Smooth muscle cell of the brain vasculature (primary cell): ENCODE results near the gene STARD7.

Experiments
- DNase-seq: peaks from one replicate; pipeline ENCODE4 v3.0.0-alpha.2; 2012; ENCODE audit warnings: low read depth, low spot score

The STARD7 gene

DNA sequence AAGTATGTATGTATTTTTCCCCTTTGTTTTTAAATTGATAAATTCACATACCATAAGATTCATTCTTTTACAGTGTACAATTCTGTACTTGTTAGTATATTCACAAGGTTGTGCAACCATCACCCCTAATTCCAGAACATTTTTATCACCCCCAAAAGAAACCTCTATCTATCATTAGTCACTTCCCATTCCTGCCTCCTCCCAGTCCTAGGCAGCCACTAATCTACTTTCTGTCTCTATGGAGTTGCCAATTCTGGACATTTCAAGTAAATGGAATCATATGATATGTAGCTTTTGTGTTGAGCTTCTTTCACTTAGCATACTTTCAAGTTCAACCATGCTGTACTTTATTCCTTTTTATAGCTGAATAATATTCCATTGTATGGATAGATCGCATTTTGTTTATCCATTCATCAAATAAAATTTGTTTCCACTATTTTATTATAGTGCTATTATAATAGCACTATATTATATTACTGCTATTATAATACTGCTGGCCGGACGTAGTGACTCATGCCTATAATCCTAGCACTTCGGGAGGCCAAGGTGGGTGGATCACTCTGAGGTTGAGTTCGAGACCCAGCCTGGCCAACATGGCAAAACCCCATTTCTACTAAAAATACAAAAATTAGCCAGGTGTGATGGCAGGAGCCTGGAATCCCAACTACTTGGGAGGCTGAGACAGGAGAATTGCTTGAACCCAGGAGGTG, 10.9 kb downstream of the STARD7 start:
- DNase-seq: no peak

DNA sequence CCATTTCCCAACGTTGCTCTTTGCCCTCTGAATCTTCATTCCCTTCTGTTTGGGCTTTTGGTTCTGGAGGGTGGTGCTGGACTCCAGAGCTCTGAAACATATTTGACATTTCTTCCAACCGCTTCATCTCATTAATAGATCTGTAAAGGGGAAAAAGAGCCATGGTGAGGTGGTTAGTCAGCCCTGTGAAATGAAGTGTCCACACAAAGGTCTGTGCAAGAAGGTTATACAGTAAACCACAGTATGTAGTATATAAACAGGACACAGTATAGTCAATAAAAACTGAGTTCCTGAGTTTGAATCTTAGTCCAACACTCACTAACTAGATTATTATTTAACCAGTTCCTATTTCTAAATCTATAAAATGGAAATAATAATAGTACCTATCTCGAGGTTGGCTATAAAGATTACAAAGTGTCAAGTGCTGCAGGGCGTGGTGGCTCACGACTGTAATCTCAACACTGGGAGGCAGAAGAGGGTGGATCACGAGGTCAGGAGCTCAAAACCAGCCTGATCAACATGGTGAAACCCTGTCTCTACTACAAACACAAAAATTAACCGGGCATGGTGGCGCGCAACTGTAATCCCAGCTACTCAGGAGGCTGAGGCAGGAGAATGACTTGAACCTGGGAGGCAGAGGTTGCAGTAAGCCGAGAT, 13.1 kb downstream of the STARD7 start:
- DNase-seq: no peak

DNA sequence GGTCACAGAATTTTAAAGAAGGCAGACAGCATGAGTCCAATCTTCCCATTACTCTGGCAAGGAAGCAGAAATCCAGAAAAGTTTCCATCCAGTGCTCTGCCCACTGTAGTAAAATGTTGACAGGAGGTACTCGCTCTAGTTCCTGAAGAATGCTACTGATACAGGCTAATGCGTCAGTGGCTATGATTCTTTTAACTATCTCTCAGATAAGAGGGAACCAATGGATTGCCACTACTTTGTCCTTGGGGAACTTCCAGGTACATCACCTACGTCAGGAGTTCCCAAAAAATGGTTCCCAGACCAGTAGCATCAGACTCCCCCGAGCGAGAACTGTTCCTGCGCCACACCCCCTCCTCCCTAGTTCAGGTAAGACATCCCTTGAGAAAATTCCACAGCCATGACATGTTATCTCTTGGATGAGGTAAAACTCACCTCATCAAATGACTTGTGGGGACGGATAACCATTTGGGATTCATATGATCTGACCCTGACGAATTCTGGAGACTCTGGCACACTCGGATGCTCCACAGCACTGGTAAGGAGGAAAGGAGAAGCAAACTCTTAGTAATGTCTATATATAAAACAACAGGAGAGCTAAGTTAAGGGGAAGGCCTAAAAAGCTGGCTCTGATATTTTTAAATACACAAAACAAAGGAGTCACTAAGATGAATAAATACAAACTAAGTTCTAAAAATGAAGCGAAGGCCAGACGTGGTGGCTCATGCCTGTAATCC, 16.5 kb downstream of the STARD7 start:
- no peak for DNase-seq

DNA sequence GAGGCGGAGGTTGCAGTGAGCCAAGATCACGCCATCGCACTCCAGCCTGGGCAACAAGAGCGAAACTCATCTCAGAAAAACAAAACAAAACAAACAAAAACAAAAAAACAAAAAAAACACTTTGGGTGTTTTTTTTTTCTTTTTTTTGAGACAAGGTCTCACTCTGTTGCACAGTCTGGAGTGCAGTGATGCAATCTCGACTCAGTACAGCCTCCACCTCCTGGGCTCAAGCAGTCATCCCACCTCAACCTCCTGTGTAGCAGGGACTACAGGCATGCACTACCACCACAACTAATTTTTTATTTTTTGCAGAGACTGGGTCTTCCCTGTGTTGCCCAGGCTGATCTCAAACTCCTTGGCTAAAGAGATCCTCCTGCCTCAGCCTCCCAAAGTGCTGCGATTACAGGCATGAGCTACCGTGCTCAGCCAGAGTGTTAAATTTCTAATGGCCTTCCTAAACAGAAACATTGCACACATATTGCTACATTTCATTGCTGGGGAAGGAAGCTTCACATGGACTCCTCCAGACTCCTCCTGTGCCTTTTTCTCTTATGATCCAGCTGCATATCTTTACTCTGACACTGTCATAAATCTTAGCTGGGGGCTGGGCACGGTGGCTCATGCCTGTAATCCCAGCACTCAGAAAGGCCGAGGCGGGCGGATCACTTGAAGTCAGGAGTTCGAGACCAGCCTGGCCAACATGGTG, 19.7 kb downstream of the STARD7 start:
- no peak for DNase-seq

DNA sequence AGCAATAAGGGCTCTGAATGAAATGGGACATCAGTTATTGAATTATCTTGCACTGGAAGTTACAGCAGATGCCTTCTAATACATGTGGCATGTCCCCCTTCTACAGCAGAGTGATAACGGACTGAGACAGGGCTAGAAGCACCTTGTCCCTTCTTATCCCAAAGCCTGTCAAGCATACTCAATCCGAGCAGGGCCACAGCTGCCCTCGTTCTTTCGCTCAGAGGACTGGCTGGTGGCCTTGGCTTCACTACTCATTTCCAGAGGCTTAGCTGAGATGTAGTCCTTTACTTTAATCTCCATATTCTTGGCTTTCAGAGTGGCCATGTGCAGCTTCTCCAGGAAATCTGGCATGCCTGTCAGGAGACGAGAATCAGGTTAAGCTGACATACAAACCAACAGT, 22.1 kb downstream of the STARD7 start:
- no peak for DNase-seq

DNA sequence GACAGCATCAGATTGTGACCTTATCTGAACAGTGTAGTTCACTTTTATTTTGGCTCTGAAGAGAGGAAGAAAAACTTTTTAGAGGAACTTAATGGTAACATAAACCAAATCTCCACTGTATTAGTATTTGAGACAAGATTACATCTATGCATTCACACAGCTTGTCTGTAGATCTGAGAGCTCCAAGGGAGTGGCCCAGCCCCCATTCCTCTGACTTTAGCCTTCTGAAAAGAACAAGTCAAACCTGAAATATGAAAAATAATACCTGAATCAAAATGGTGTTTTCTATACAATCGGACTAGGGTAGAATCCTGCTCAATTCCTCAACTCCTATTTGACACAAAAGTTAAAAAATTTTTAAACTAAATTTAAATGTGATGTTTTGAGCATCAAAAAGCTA, 23.1 kb downstream of the STARD7 start:
- DNase-seq: no peak

DNA sequence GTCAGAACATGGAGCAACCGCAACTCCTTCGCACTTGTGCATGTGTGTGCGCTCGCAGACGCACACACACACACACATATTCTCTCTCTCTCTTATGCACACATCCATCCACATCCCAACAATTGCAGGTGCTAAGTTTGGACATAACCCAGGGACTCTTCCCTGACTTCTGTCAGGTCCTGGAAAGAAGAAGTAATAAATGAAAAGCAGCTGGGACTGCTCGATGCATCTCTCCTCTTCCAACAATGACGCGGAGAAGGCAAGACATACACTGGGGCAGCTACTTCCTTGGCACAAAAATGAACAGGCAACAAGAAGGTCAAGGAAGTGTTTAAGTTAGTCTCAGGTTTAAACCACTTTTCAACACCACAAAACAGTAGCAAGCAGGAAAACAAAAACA, 23.6 kb downstream of the STARD7 start:
- no peak for DNase-seq

DNA sequence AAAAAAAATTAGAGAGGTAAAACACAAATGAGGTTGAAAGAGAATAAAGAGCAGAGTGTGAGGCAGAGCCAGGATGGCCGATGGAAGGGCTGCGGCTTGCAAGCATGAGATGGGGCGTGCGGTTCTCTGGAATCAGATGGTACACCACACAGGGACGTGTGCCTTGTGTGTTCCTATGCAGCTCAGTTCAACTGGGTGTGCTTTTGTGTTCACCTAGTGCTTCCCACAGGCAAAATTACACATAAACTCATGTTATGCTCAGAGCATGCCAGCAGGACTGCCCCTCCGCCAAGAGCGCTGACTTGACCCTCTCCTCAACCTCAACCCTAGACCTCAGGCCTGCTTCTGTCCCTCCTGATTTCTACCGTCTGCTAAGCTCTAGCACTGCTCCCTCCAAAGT, 24.4 kb downstream of the STARD7 start:
- DNase-seq: no peak

DNA sequence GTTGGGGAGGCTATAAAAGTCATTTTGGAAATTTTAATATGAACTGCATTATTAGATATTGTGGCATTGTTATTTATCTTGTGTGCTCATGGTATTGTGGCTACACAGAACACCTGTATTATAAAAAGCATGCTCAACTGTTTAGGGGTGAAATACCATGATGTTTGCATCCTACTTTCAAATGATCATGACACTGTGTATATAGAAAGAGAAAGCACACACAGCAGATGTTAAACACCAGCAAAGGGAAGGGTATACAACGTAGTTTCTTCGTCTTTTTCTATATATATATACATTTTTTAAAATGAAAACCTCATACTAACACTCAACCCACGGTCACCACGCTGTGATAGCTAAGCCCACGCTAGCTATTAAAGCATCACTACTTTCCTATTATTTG, 27.1 kb downstream of the STARD7 start:
- no peak for DNase-seq

DNA sequence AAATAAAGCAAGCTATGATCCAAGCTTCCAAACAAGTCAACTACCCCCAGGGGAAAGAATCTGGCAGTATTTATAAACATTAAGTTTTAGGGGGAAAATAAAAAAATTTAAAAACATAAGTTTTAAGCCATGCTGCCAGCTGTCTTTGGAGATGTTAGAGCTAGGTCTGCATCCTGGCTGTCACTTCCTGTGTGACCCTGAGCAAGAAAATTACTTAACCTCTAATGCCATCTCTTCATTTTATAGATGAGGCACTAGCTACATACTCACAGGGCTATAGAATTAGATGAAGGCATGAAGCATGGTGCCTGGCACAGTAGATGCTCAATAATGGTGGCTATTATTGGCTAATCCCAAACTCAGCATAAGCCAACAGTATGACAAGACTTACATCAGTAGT, 28.1 kb downstream of the STARD7 start:
- DNase-seq: no peak

DNA sequence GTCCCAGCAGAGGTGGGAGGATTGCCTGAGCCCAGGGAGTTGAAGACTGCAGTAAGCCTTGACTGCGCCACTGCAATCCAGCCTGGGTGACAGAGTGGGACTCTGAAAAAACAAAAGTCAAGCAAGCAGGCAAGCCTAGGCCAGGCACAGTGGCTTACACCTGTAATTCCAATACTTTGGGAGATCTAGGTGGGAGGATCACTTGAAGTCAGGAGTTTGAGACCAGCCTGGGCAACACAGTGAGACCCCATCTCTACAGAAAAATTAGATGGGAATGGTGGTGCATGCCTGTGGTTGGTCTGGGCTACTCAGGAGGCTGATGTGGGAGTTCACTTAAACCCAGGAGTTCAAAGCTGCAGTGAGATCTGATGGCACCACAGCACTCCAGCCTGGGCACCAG, 28.6 kb downstream of the STARD7 start:
- DNase-seq: no peak

DNA sequence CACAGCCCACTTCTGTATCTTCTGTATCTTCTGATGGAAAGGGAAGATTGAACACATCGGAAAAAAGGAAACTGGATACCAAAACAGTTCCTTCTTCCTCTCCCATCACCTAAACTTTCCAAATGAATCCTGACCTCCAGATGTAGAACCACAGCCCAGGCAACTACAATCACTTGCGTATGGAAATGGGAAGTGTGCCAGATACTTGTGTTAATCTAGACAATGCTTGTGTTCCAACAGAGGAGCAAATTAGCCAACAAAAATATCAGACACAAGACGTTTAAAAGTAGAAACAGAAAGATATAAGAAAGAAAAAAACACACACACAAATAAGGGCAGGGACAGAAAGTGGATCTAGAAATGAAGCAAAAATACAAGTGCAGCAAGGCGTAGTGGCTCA, 32.0 kb downstream of the STARD7 start:
- DNase-seq: no peak

DNA sequence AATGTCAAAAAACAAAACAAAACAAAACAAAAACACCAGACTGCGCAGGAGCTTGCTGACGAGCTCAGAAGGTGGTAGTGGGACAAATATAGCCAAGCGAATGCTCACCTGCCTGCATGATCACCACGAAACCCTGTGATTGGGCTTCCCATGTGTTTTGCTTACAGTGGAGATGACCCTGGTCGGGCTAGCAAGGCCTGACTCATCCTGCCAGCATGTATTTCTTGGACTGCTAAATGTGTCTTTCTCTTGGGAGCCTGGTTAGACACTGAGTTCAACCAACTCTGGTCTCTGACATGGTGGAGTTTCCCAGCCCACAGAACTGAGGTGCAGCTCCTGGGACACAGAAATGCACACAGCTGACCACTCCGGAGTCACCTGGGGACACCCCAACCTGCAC, 32.7 kb downstream of the STARD7 start:
- peak; percentile 62 for DNase-seq

DNA sequence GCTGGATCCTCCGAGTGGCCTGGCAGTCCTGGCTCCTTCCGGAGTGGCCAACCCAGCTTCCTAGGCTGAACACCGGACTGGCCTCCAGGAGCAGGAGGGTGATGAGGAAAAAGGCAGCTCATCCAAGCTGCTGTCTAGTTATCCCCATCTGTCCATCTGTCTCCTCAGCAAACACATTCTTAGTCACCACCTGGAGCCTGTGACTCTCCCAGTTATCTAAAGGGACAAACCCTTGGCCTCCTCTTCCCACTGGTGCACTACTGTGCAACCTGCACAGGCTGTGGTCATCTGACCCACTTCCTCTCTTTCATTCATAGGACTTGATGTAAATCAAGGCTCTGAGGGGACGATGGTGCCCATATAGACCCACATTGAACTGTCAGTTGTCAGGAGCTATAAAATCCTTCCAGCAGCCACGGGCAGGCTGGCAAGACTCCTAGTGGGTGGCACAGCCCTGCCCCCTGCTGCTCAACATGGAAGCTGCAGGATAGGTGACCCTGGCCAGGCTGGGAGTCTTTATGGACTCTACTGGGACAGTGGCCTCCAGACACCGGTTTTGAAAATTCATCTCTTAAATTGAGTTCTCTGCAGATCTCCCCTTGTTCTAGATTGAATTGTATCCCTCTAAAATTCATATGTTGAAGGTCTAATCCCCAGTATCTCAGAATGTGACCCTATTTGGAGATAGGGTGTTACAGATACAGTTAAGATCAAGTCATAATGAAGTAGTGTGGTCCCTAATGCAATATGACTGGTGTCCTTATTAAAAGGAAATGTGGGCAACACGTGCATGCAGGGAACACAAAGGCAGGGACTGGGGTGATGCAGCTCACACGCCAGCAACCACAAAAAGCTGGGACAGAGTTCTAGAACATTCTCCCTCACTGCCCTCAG, 34.1 kb downstream of the STARD7 start:
- DNase-seq: peak; percentile 29

DNA sequence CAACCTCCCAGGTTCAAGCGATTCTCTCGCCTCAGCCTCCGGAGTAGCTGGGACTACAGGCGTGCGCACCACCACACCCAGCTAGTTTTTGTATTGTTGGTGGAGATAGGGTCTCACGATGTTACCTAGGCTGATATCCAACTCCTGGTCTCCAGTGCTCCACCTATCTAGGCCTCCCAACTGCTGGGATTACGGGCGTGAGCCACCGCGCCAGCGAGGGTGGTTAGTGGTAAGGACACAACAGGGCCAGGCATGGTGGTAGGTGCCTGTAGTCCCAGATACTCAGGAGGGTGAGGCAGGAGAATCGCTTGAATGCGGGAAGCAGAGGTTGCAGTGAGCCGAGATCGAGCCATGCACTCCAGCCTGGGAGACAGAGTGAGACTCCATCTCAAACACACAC, 36.8 kb downstream of the STARD7 start:
- no peak for DNase-seq

DNA sequence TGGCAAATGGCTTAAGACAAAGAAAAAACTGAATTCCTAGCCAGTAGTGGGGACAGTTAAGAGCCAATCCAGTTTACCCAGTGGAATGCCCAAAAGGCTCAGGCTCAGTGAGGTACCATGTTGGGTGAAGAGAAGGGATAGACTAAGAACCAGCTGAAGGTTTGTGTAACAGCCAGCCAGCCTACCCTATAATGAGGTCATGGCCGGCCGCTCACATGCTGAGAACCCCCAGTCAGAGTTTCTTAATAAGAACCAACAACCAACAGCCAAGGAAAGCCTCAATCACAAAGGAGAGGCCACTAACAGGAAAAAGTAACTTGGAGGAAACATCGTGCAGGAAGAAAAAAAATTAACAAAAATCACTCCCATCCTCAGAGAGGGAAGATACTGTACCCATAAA, 38.0 kb downstream of the STARD7 start:
- DNase-seq: no peak

DNA sequence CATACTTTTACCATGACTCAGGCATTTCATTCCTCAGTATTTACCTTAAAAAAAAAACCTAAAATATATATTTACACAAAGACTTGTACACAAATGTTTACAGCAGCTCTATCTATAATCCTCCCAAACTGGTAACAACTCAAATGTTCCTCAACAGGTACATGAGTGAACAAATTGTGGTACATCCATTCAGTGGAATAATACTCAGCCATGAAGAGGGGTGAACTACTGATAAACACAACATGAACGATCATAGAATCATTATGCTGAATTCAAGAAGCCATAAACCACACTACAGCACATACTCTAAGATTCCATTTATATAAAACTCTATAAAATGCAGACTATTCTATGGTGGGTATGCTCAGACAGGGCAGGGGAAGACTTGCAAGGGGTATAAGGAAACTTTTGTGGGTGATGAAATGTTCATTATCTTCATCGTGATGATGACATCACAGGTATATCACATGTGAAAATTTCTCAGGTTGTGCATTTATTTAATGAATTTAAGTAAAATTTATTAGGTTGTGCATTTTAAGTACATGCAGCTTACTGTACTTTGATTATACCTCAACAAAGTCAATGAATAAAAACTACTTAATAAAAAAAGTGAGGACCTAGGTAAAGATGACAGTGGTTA, 38.6 kb downstream of the STARD7 start:
- no peak for DNase-seq

DNA sequence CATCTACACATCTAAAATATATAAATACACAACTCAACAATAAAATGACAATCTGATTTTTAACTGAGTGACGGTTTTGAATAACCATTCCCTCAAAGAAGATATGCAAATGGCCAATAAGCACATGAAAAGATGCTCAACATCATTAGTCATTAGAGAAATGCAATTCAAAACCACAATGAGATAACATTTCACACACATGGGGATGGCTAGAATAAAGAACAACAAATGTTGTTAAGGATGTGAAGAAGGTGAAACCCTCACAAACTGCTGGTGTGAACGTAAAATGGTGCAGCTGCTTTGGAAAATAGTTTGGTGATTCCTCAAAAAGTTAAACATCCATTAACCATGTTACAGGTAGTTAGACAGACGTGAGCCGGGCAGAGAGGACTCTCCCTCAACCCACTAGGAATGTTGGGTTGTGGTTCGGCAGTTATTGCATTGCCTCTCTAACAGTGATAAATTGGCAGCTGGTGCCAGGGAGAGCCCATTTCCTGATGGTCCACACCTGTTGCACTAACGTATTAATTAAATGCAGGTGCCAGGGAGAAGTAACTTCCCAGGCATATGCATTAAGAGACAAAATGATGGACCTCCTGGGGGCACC, 41.1 kb downstream of the STARD7 start:
- no peak for DNase-seq

DNA sequence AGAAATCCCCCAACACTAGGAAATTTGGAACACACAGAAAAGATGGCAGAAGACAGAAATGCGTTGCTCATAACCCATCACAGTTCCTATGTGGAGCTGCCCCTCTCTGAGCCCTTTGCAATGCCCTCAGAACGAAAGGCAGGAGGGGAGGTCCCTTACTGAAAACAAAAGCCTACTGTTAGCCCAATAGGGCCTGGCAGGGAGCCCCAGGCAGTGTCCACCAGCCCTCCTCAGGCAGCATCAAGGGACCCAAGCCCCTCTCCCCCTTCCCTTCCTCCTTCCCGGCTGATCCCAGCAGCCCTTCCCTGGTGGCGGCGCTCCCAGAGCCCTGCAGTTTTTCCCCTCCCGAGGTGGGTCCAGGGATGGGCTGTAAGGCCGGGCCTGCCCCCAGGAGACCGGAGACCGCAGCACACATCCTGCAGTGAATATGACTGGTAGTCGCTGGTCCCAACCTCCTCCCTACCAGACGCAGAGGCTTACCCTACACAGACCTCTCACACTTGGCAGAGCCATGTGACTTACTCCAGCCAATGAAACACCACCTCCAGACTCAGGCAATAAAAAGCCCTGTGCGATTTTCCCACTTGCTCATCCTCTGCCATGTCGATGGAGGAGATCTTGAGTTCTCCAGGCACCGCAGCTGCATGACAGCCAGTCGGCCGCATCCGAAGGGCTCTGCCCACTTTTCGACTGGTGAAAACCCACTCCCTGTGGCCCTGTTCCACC, 44.0 kb downstream of the STARD7 start:
- DNase-seq: no peak
